GM19468 (cell line): Measurements from ENCODE around the gene DENND10.
"Not testable (repeated sequence)": the region's sequence is repeated elsewhere in the genome, so short reads cannot be mapped to it uniquely, and the experiment has no call there.

Source experiments
- ATAC-seq: cut with Tn5 transposase; IDR thresholded peaks from one replicate; pipeline ENCODE4 v1.9.1; 2021; ENCODE audit warnings: mild to moderate bottlenecking, moderate library complexity, moderate number of reproducible peaks; ENCODE audit not compliant: unreplicated experiment; ENCODE audit errors: extremely low read depth

DENND10 gene

GRCh38 chr10:119096641-119097415 is 7.1 kb upstream of the DENND10 start:
- ATAC-seq: not testable (repeated sequence)

- ATAC-seq: no peak
Observed at GRCh38 chr10:119098576-119098975, 5.3 kb upstream of the DENND10 start.

GRCh38 chr10:119100434-119101238 is 3.3 kb upstream of the DENND10 start:
- no peak for ATAC-seq

- ATAC-seq: no peak
Observed at GRCh38 chr10:119101366-119102098, 2.4 kb upstream of the DENND10 start.

- ATAC-seq: no peak
Observed at GRCh38 chr10:119103241-119103902, 541 bp upstream of the DENND10 start.

DNA sequence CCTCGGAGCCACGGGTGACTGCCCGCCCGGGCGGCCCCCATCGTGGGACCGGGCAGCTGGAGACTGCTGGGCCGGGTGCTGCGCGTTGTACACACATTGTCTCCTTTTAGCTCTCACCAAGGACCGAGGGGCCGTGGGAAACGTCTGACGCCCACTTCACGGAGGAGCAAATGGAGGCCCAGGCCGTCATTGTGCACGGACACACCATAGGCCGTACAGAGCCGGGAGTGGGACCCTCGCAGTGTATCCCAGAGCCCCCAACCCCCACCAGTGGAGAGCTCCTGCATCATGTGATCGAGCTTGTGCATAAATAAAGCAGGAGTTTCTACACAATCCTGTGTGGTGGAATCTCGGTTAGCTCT is 722 bp downstream of the DENND10 start:
- ATAC-seq: no peak

DNA sequence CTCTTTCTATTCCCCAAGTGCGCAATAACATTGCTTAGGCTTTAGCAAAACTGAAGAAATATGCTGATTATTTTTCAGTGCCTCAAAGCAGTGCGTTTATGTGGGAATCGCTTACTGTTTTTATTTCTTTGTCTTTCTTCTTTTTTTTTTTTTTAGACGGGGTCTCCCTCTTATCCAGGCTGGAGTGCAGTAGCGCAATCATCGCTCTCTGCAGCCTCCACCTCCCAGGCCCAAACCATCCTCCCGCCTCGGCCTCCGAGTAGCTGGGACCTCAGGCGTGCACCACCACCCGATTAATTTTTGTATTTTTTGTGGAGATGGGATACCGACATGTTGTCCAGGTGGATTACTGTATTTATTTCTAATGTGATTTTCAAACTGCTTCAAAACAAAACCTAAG is 1.2 kb downstream of the DENND10 start:
- ATAC-seq: no peak

DNA sequence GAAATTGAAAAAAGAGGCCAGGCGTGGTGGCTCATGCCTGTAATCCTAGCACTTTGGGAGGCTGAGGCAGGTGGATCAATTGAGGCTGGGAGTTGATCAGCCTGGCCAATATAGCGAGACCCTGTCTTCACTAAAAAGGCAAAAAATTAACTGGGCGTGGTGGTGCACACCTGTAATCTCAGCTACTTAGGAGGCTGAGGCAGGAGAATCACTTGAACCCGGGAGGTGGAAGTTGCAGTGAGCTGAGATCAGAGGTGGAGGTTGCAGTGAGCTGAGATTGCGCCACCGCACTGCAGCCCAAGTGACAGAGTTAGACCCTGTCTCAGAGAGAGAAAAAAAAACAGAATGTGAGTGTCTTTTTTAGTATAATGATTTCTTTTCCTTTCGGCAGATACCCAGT is 2.0 kb downstream of the DENND10 start:
- ATAC-seq: not testable (repeated sequence)

- ATAC-seq: not testable (repeated sequence)
Observed at GRCh38 chr10:119107106-119107505, 3.2 kb downstream of the DENND10 start.

DNA sequence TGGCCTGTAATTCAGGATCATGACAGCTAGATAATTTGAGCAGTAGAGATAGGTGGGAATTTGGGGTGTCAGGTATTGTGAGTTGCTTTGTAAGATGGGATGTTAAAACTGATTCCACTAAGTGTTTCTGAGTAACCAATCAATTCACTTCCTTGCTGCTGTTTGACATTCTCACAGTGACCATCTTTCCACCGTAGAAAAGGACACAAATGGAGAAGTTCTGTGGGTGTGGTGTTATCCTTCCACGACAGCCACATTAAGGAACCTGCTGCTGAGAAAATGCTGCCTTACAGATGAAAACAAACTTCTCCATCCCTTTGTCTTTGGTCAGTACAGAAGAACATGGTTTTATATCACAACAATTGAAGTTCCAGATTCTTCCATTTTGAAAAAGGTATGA is 3.9 kb downstream of the DENND10 start:
- not testable (repeated sequence) for ATAC-seq

DNA sequence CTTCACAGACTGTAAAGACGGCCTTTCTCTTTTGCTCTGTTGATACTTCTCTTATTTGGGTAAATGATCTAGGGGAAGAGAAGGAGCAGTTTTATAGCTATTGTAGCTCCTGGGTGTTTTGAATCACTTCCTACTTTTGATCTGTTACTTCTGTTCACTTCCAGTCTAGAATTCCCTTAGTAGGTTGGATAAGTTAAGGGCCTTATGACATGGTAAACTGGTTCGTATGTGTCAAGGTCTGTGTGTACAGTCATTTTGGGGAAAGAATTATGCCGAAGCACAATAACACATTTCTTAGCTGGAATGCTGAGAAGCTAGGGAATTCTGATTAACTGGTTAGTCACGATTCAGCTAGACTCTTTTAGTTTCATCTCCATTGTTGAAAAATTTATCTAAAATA is 8.1 kb downstream of the DENND10 start:
- no peak for ATAC-seq

GRCh38 chr10:119113751-119114732 is 10.1 kb downstream of the DENND10 start:
- ATAC-seq: no peak

DNA sequence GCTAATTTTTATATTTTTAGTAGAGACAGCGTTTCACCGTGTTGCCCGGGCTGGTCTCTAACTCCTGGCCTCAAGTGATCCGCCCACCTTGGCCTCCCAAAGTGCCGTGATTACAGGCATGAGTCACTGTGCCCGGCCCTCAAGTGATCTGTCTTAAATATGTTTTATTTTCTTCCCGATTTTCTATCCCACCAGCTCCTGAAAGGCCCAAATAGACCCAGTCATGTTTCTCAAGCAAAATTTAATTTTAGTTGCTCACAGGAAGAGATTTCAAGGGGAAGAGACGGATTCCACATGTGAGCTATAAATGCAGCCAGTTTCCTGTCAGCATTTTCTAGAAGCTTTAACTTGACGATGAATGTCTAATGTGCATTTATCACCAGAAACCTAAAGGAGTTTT is 12.0 kb downstream of the DENND10 start:
- ATAC-seq: no peak

GRCh38 chr10:119116326-119116951 is 12.5 kb downstream of the DENND10 start:
- ATAC-seq: no peak

- no peak for ATAC-seq
Observed at GRCh38 chr10:119118231-119118630, 14.3 kb downstream of the DENND10 start.

- ATAC-seq: no peak
Observed at GRCh38 chr10:119119400-119119799, 15.5 kb downstream of the DENND10 start.

GRCh38 chr10:119120413-119120867 is 16.5 kb downstream of the DENND10 start:
- ATAC-seq: peak; percentile 82

GRCh38 chr10:119120875-119121274 is 17.0 kb downstream of the DENND10 start:
- no peak for ATAC-seq

GRCh38 chr10:119125942-119126341 is 22.0 kb downstream of the DENND10 start:
- no peak for ATAC-seq
